Skeletal muscle satellite cell (primary cell): Measurements from ENCODE around the gene CCR6.

Experiments
- H3K27me3 ChIP-seq: 2 replicates; pipeline ENCODE4 v1.7.0; 2013; ENCODE audit warnings: low read length; ENCODE audit not compliant: control insufficient read depth, insufficient read depth
- H3K36me3 ChIP-seq: 2 replicates; pipeline ENCODE4 v1.7.0; 2013; ENCODE audit warnings: mild to moderate bottlenecking, control low read depth, low read length; ENCODE audit not compliant: insufficient read depth
- H3K4me1 ChIP-seq: 2 replicates; pipeline ENCODE4 v1.7.0; 2013; ENCODE audit warnings: low read length; ENCODE audit not compliant: control insufficient read depth, insufficient read depth
- H3K4me2 ChIP-seq: 2 replicates; pipeline ENCODE4 v1.7.0; 2013; ENCODE audit warnings: mild to moderate bottlenecking, low read length
- H3K4me3 ChIP-seq: 2 replicates; pipeline ENCODE4 v1.7.0; 2013; ENCODE audit warnings: low read length
- H3K9ac ChIP-seq: 2 replicates; pipeline ENCODE4 v1.7.0; 2013; ENCODE audit warnings: mild to moderate bottlenecking, low read depth, low read length, moderate library complexity
- H3K9me3 ChIP-seq: replicated peaks from 2 replicates; pipeline ENCODE4 v1.7.0; 2013; ENCODE audit warnings: mild to moderate bottlenecking, control low read depth, low read length

CCR6 gene

GRCh38 chr6:167113935-167114910 is 8.7 kb upstream of the CCR6 start:
- H3K9ac ChIP-seq: no peak overlapping the region
- H3K4me3 ChIP-seq: no peak overlapping the region
- peaks cover 6% of the 10 kb centered on the region for H3K9me3 ChIP-seq
- no peaks in the 10 kb centered on the region for H3K36me3 ChIP-seq
- no peaks in the 10 kb centered on the region for H3K4me1 ChIP-seq
- H3K4me2 ChIP-seq: no peak overlapping the region
- no peaks in the 10 kb centered on the region for H3K27me3 ChIP-seq

DNA sequence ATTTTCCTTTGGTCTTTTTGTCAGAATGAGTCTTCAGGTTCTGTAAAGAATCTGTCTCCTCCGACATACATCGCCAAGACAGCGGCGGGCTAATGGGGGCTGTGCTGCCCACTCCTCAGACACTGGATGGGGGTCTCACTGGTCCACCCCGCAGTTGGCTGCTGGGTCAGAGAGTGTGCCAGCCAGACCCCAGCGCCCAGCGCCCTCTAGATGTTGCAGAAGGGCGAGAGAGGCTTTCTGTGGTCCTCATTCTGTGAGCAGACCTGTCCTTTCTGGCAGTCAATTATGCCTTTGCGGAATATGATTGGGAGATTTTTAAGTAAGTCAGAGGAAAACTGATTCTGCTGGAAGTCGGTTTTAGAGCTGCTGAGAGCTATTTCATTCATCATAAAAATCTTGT is 7.8 kb upstream of the CCR6 start:
- H3K9me3 ChIP-seq: peaks cover 6% of the 10 kb centered on the region
- no peak overlapping the region for H3K9ac ChIP-seq
- H3K4me3 ChIP-seq: no peak overlapping the region
- H3K27me3 ChIP-seq: no peaks in the 10 kb centered on the region
- H3K36me3 ChIP-seq: no peaks in the 10 kb centered on the region
- H3K4me2 ChIP-seq: no peak overlapping the region
- H3K4me1 ChIP-seq: no peaks in the 10 kb centered on the region

DNA sequence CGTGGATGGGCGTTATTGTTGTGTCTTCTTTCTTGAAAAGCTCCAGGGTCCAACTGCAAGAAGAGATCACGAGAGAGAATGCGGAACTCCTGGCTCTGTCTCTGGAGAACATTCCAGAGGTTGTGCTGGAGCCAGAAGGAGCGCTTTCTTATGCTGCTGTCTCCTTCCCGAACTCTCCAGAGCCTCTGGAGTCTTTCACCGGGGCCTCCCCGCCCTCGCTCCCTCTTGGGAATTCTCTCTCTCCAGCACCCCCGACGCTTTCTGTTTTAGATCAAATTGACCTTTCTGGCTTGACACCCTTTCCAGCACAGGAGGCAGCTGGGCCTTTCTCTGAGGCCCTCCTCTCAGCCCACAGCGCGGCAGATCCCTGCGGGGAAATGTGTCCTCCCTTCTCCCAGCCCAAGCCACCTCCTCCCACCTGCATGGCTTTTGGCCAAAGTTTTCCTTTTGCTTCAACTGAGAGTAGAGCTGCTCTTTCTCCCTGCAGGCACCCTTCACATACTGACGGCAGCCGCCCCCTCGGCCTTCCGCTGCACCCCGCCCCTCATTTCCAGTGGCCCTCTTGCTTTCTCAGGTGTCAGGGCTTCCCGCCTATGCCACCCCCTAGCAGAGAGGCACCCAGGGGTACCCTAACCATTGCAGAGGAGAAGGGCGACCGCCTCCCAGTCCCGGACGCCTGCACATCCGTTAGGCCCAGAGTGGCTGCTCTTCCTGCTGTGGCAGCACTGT is 6.6 kb upstream of the CCR6 start:
- Histone ChIP-seq H3K4me1 (no peaks in the 10 kb centered on the region), H3K4me3 (no peak overlapping the region), H3K36me3 (no peaks in the 10 kb centered on the region), H3K4me2 (no peak overlapping the region), H3K27me3 (no peaks in the 10 kb centered on the region), H3K9me3 (peaks cover 6% of the 10 kb centered on the region), H3K9ac (no peak overlapping the region)

DNA sequence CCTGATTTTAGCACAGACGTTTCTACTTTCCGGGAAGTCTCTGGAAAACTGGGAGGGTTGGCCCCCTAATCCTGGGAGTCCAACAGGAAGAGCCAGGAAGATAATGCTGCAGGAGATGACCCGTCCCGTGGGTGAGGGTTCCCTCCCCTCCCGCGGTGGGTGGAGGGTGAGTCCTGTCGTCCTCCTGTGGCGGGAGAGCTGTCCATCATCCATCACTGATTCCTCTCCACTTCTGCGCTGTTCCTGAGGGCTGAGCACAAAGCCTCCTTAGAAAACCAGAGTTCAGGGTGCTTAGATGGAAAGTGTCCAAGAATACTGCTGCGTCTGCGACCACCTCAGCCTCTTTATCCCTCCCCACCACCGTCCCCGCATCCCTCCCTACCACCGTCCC is 6.1 kb upstream of the CCR6 start:
- Histone ChIP-seq H3K9ac (no peak overlapping the region), H3K4me3 (no peak overlapping the region), H3K4me1 (no peaks in the 10 kb centered on the region)

GRCh38 chr6:167118006-167118405 is 4.9 kb upstream of the CCR6 start:
- no peaks in the 10 kb centered on the region for H3K4me1 ChIP-seq
- no peak overlapping the region for H3K4me3 ChIP-seq
- no peak overlapping the region for H3K9ac ChIP-seq
- no peaks in the 10 kb centered on the region for H3K27me3 ChIP-seq
- H3K36me3 ChIP-seq: no peaks in the 10 kb centered on the region
- no peak overlapping the region for H3K4me2 ChIP-seq
- H3K9me3 ChIP-seq: peaks cover 3% of the 10 kb centered on the region

More for the DNA sequence above, 6.1 kb upstream of the CCR6 start:
- H3K9me3 ChIP-seq: peaks cover 6% of the 10 kb centered on the region
- no peaks in the 10 kb centered on the region for H3K36me3 ChIP-seq
- no peaks in the 10 kb centered on the region for H3K27me3 ChIP-seq
- no peak overlapping the region for H3K4me2 ChIP-seq

DNA sequence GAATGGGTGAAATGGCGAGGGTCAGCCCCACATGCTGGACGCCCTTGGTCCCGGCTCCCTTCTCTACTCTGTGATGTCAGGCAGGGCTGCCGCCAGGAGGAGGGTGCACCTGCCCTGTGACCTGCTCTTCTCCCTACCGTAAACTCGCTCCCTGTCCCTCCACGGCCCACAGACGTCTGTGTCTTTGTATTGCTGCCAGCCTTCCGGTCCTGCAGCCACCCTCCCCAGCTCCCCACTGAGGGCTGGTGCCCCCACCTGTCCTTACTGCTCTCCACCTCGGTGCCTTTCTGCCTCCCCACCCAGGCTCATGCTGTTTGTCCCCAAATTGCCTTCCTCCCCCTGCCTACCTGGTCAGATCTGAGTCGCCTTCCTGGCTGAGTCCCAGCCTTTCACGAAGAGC is 4.1 kb upstream of the CCR6 start:
- Histone ChIP-seq H3K9me3 (peaks cover 3% of the 10 kb centered on the region), H3K9ac (no peak overlapping the region), H3K4me1 (no peaks in the 10 kb centered on the region), H3K4me2 (no peak overlapping the region), H3K36me3 (no peaks in the 10 kb centered on the region), H3K4me3 (no peak overlapping the region), H3K27me3 (no peaks in the 10 kb centered on the region)

GRCh38 chr6:167119670-167120582 is 3.0 kb upstream of the CCR6 start:
- Histone ChIP-seq H3K4me1 (no peaks in the 10 kb centered on the region), H3K9me3 (peaks cover 3% of the 10 kb centered on the region), H3K27me3 (no peaks in the 10 kb centered on the region), H3K9ac (no peak overlapping the region), H3K4me2 (no peak overlapping the region), H3K4me3 (no peak overlapping the region), H3K36me3 (no peaks in the 10 kb centered on the region)

DNA sequence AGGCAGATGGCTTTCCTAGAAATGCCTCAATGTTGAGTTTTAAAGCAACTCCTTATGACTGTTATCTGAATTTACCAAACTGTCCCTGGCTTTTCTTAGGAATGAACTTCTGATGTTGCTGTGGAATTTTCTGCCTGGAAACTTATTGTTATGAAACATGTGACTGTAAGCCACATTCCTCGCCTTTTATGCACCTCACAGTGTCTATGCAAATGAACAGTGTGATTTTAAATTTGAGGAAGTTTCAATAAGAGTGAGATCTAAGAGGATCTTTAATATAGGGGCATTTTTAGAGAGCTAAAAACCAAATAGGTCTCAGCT is 2.4 kb upstream of the CCR6 start:
- Histone ChIP-seq H3K4me3 (no peak overlapping the region), H3K4me2 (no peak overlapping the region), H3K9me3 (peaks cover 3% of the 10 kb centered on the region), H3K27me3 (no peaks in the 10 kb centered on the region), H3K4me1 (no peaks in the 10 kb centered on the region), H3K9ac (no peak overlapping the region), H3K36me3 (no peaks in the 10 kb centered on the region)

- Histone ChIP-seq H3K9me3 (peaks cover 3% of the 10 kb centered on the region), H3K4me3 (no peak overlapping the region), H3K36me3 (no peaks in the 10 kb centered on the region), H3K9ac (no peak overlapping the region), H3K4me2 (no peak overlapping the region), H3K27me3 (no peaks in the 10 kb centered on the region), H3K4me1 (no peaks in the 10 kb centered on the region)
These were observed 1.5 kb upstream of the CCR6 start for GRCh38 chr6:167121335-167121841.

GRCh38 chr6:167122041-167122826 is 662 bp upstream of the CCR6 start:
- Histone ChIP-seq H3K4me1 (no peaks in the 10 kb centered on the region), H3K36me3 (no peaks in the 10 kb centered on the region), H3K4me2 (no peak overlapping the region), H3K9me3 (peaks cover 3% of the 10 kb centered on the region), H3K9ac (no peak overlapping the region), H3K27me3 (no peaks in the 10 kb centered on the region), H3K4me3 (no peak overlapping the region)
